Activated T-helper 1 cell treated with anti-CD3 and anti-CD28 coated beads, Interleukin-12 subunit alpha, Interleukin-12 subunit beta, Interleukin-2, Interleukin-4 antibody, amounts not matched to agents 30 ng/mL and 10 ng/mL and 1 ng/mL, durations not matched to agents 14 hours and 24 hours and 36 hours (primary cell): ENCODE results near the gene HTR2C. TPM values are rescaled to one million over a fixed set of nuclear protein-coding genes. Genes with fewer than 3 reads are reported as not detected.
"Not testable (repeated sequence)": the region's sequence is repeated elsewhere in the genome, so short reads cannot be mapped to it uniquely, and the experiment has no call there.

Source experiments
- DNase-seq: peaks from one replicate; pipeline ENCODE4 v3.0.0; 2021; ENCODE audit warnings: low spot score
- H3K27ac Mint-ChIP-seq: one replicate; pipeline ENCODE4 v1.8.0; 2021; ENCODE audit warnings: mild to moderate bottlenecking, mixed read lengths
- H3K27me3 Mint-ChIP-seq: one replicate; pipeline ENCODE4 v1.8.0; 2022; ENCODE audit warnings: mild to moderate bottlenecking, moderate library complexity, mixed read lengths; ENCODE audit not compliant: insufficient read depth
- H3K36me3 Mint-ChIP-seq: one replicate; pipeline ENCODE4 v1.8.0; 2021; ENCODE audit warnings: low read depth, mixed read lengths
- H3K4me1 Mint-ChIP-seq: one replicate; pipeline ENCODE4 v1.8.0; 2021; ENCODE audit warnings: low read depth, mixed read lengths
- H3K4me3 Mint-ChIP-seq: one replicate; pipeline ENCODE4 v1.8.0; 2021; ENCODE audit warnings: mild to moderate bottlenecking, moderate library complexity, mixed read lengths
- H3K9me3 Mint-ChIP-seq: one replicate; pipeline ENCODE4 v1.8.0; 2021; ENCODE audit warnings: mixed read lengths
- intact Hi-C: fragments of 100-400 bp; cut with micrococcal nuclease; formaldehyde crosslinking; loops from one replicate; pipeline ENCODE4 v1.15.1; 2024
- total RNA-seq: library from RNA; stranded (reverse); gene quantifications from 2 replicates; pipeline ENCODE4 v1.2.3, GENCODE V29; 2022

The HTR2C gene
- total RNA-seq, 1 donor from 2014 or later: not detected

- Mint-ChIP-seq H3K27ac (no peak overlapping the region), H3K4me1 (no peaks in the 10 kb centered on the region), H3K9me3 (no peaks in the 10 kb centered on the region), H3K27me3 (no peaks in the 10 kb centered on the region), H3K36me3 (no peaks in the 10 kb centered on the region), H3K4me3 (no peak overlapping the region)
- intact Hi-C loops: no loop called here
- no peak for DNase-seq
Observed at GRCh38 chrX:114615765-114616164, 31.9 kb downstream of the HTR2C start.

- Mint-ChIP-seq H3K9me3 (no peaks in the 10 kb centered on the region), H3K27ac (no peak overlapping the region), H3K4me1 (no peaks in the 10 kb centered on the region), H3K36me3 (no peaks in the 10 kb centered on the region), H3K27me3 (no peaks in the 10 kb centered on the region), H3K4me3 (no peak overlapping the region)
- intact Hi-C loops: no loop called here
- DNase-seq: no peak
Observed at GRCh38 chrX:114619874-114620273, 36.0 kb downstream of the HTR2C start.

- H3K4me3 Mint-ChIP-seq: no peak overlapping the region
- H3K4me1 Mint-ChIP-seq: no peaks in the 10 kb centered on the region
- no peaks in the 10 kb centered on the region for H3K27me3 Mint-ChIP-seq
- no peak for DNase-seq
- H3K36me3 Mint-ChIP-seq: no peaks in the 10 kb centered on the region
- intact Hi-C loops: no loop called here
- H3K27ac Mint-ChIP-seq: no peak overlapping the region
- no peaks in the 10 kb centered on the region for H3K9me3 Mint-ChIP-seq
Observed at GRCh38 chrX:114626323-114626722, 42.4 kb downstream of the HTR2C start.

GRCh38 chrX:114635986-114636385, 52.1 kb downstream of the HTR2C start:
- intact Hi-C loops: no loop called here
- H3K4me1 Mint-ChIP-seq: no peaks in the 10 kb centered on the region
- DNase-seq: no peak
- no peaks in the 10 kb centered on the region for H3K36me3 Mint-ChIP-seq
- no peaks in the 10 kb centered on the region for H3K27me3 Mint-ChIP-seq
- H3K27ac Mint-ChIP-seq: no peak overlapping the region
- H3K4me3 Mint-ChIP-seq: no peak overlapping the region
- H3K9me3 Mint-ChIP-seq: no peaks in the 10 kb centered on the region

- no peaks in the 10 kb centered on the region for H3K36me3 Mint-ChIP-seq
- H3K27ac Mint-ChIP-seq: no peak overlapping the region
- H3K4me3 Mint-ChIP-seq: no peak overlapping the region
- DNase-seq: no peak
- intact Hi-C loops: no loop called here
- no peaks in the 10 kb centered on the region for H3K4me1 Mint-ChIP-seq
- no peaks in the 10 kb centered on the region for H3K9me3 Mint-ChIP-seq
- H3K27me3 Mint-ChIP-seq: no peaks in the 10 kb centered on the region
Observed at GRCh38 chrX:114650351-114650750, 66.5 kb downstream of the HTR2C start.

GRCh38 chrX:114675365-114675764, 91.5 kb downstream of the HTR2C start:
- intact Hi-C loops: no loop called here
- no peaks in the 10 kb centered on the region for H3K36me3 Mint-ChIP-seq
- no peak overlapping the region for H3K4me3 Mint-ChIP-seq
- DNase-seq: no peak
- H3K27me3 Mint-ChIP-seq: no peaks in the 10 kb centered on the region
- H3K9me3 Mint-ChIP-seq: no peaks in the 10 kb centered on the region
- H3K27ac Mint-ChIP-seq: no peak overlapping the region
- H3K4me1 Mint-ChIP-seq: no peaks in the 10 kb centered on the region

GRCh38 chrX:114700533-114700932, 116.6 kb downstream of the HTR2C start:
- H3K27me3 Mint-ChIP-seq, DNase-seq, H3K4me3 Mint-ChIP-seq, H3K36me3 Mint-ChIP-seq, H3K4me1 Mint-ChIP-seq, H3K27ac Mint-ChIP-seq, intact Hi-C loops, H3K9me3 Mint-ChIP-seq: not testable (repeated sequence)

GRCh38 chrX:114709406-114709805, 125.5 kb downstream of the HTR2C start:
- H3K27ac Mint-ChIP-seq: no peak overlapping the region
- no peak overlapping the region for H3K4me3 Mint-ChIP-seq
- intact Hi-C loops: no loop called here
- DNase-seq: no peak
- no peaks in the 10 kb centered on the region for H3K27me3 Mint-ChIP-seq
- no peaks in the 10 kb centered on the region for H3K4me1 Mint-ChIP-seq
- H3K9me3 Mint-ChIP-seq: no peaks in the 10 kb centered on the region
- no peaks in the 10 kb centered on the region for H3K36me3 Mint-ChIP-seq

- intact Hi-C loops: no loop called here
- Mint-ChIP-seq H3K9me3 (no peaks in the 10 kb centered on the region), H3K27ac (no peak overlapping the region)
Observed at GRCh38 chrX:114710571-114710970, 126.7 kb downstream of the HTR2C start.

GRCh38 chrX:114712466-114712865, 128.6 kb downstream of the HTR2C start:
- Mint-ChIP-seq H3K27me3 (no peaks in the 10 kb centered on the region), H3K4me3 (no peak overlapping the region), H3K9me3 (no peaks in the 10 kb centered on the region), H3K36me3 (no peaks in the 10 kb centered on the region), H3K27ac (no peak overlapping the region), H3K4me1 (no peaks in the 10 kb centered on the region)
- no peak for DNase-seq
- intact Hi-C loops: no loop called here

More at GRCh38 chrX:114710571-114710970, 126.7 kb downstream of the HTR2C start:
- Mint-ChIP-seq H3K4me3 (no peak overlapping the region), H3K4me1 (no peaks in the 10 kb centered on the region), H3K36me3 (no peaks in the 10 kb centered on the region), H3K27me3 (no peaks in the 10 kb centered on the region)
- no peak for DNase-seq

- H3K4me1 Mint-ChIP-seq: no peaks in the 10 kb centered on the region
- intact Hi-C loops: no loop called here
- no peak for DNase-seq
- no peaks in the 10 kb centered on the region for H3K27me3 Mint-ChIP-seq
- no peak overlapping the region for H3K4me3 Mint-ChIP-seq
- no peak overlapping the region for H3K27ac Mint-ChIP-seq
- H3K9me3 Mint-ChIP-seq: no peaks in the 10 kb centered on the region
- no peaks in the 10 kb centered on the region for H3K36me3 Mint-ChIP-seq
Observed at GRCh38 chrX:114715096-114715495, 131.2 kb downstream of the HTR2C start.

GRCh38 chrX:114717921-114718320, 134.0 kb downstream of the HTR2C start:
- no peaks in the 10 kb centered on the region for H3K27me3 Mint-ChIP-seq
- H3K4me3 Mint-ChIP-seq: no peak overlapping the region
- H3K9me3 Mint-ChIP-seq: no peaks in the 10 kb centered on the region
- no peaks in the 10 kb centered on the region for H3K4me1 Mint-ChIP-seq
- intact Hi-C loops: no loop called here
- DNase-seq: no peak
- H3K27ac Mint-ChIP-seq: no peak overlapping the region
- H3K36me3 Mint-ChIP-seq: no peaks in the 10 kb centered on the region

- no peaks in the 10 kb centered on the region for H3K4me1 Mint-ChIP-seq
- DNase-seq: no peak
- no peak overlapping the region for H3K27ac Mint-ChIP-seq
- no peaks in the 10 kb centered on the region for H3K9me3 Mint-ChIP-seq
- intact Hi-C loops: no loop called here
- no peak overlapping the region for H3K4me3 Mint-ChIP-seq
- H3K36me3 Mint-ChIP-seq: no peaks in the 10 kb centered on the region
- no peaks in the 10 kb centered on the region for H3K27me3 Mint-ChIP-seq
Observed at GRCh38 chrX:114766541-114766940, 182.7 kb downstream of the HTR2C start.

- DNase-seq: no peak
- intact Hi-C loops: no loop called here
- Mint-ChIP-seq H3K4me3 (no peak overlapping the region), H3K4me1 (no peaks in the 10 kb centered on the region), H3K27ac (no peak overlapping the region), H3K9me3 (no peaks in the 10 kb centered on the region), H3K36me3 (no peaks in the 10 kb centered on the region), H3K27me3 (no peaks in the 10 kb centered on the region)
Observed at GRCh38 chrX:114774691-114775090, 190.8 kb downstream of the HTR2C start.
